ENCODE measurements around the gene NSMCE1.

The NSMCE1 gene

DNA sequence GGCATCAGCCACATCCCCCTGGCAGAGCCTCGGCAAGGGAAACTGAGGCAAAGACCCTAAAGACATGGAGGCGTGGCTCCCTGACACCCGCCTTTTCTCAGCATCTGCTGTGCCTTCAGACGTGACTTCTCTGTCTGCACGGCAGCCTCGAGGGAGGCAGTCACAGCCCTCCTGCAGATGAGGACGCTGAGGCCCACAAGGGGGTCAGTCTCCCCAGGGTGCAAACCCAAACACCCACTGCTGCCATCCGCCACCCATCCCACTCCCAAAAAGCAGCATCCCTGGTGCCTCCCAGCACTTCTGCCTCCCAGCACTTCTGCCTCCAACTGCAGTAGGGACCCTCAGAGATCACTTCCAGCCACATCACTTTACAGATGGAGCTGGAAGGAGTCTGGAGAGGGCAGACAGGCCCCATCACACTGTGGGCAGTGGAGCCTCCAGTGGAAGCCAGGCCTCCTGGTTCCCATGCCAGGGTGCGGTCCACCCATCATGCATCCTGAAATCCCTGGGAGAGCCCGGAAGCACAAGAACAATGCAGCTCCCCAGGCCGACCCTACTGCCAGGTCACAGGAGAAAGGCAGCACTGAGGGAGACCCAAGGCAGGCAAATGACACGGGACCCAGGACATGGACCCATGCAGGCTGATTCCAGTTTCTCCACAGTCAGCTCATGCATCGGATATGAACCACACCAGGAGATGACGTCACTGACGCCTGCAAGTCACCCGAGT is 41.4 kb downstream of the NSMCE1 start:
- Histone ChIP-seq H3K27ac (ENCODE audit: low read depth, low read length) (no peak overlapping the region), H3K9ac (ENCODE audit: low read depth, low read length) (no peak overlapping the region), H3K4me3 (ENCODE audit: low read depth, low read length) (no peak overlapping the region), H3K9me3 (ENCODE audit: control insufficient read depth, insufficient read depth, low read length) (no peaks in the 10 kb centered on the region), H3K36me3 (ENCODE audit: control insufficient read depth, insufficient read depth, low read length) (peaks cover 7% of the 10 kb centered on the region), H3K27me3 (ENCODE audit: control insufficient read depth, insufficient read depth, low read length) (no peaks in the 10 kb centered on the region), H3K4me1 (ENCODE audit: control insufficient read depth, insufficient read depth, low read length) (no peaks in the 10 kb centered on the region)

DNA sequence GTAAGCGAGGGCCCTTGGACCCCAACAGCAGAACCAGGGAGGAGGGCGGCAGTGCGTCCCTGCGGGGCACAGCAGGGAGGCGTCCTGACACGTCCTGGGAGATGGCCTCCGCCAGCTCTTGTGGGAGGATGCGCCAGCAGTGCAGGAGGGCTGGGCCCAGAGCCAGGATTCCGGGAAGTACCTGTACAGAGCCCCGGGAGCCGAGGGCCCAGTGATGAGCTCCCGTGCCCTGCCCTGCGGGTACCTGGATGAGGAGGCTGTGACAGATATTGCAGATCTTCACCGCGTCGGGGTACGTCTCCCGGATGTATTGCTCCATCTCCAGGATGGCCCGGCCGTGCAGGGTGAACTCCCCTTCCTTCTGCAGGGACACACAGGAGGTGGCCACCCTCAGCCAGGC is 42.1 kb downstream of the NSMCE1 start:
- H3K4me1 ChIP-seq (ENCODE audit: control insufficient read depth, insufficient read depth, low read length) = no peaks in the 10 kb centered on the region
- peaks cover 7% of the 10 kb centered on the region; the same call in 1 of the 2 replicates for H3K36me3 ChIP-seq (ENCODE audit: control insufficient read depth, insufficient read depth, low read length)
- no peaks in the 10 kb centered on the region for H3K27me3 ChIP-seq (ENCODE audit: control insufficient read depth, insufficient read depth, low read length)
- no peak overlapping the region for H3K27ac ChIP-seq (ENCODE audit: low read depth, low read length)
- H3K9ac ChIP-seq (ENCODE audit: low read depth, low read length) = no peak overlapping the region
- H3K9me3 ChIP-seq (ENCODE audit: control insufficient read depth, insufficient read depth, low read length) = no peaks in the 10 kb centered on the region
- H3K4me3 ChIP-seq (ENCODE audit: low read depth, low read length) = no peak overlapping the region

DNA sequence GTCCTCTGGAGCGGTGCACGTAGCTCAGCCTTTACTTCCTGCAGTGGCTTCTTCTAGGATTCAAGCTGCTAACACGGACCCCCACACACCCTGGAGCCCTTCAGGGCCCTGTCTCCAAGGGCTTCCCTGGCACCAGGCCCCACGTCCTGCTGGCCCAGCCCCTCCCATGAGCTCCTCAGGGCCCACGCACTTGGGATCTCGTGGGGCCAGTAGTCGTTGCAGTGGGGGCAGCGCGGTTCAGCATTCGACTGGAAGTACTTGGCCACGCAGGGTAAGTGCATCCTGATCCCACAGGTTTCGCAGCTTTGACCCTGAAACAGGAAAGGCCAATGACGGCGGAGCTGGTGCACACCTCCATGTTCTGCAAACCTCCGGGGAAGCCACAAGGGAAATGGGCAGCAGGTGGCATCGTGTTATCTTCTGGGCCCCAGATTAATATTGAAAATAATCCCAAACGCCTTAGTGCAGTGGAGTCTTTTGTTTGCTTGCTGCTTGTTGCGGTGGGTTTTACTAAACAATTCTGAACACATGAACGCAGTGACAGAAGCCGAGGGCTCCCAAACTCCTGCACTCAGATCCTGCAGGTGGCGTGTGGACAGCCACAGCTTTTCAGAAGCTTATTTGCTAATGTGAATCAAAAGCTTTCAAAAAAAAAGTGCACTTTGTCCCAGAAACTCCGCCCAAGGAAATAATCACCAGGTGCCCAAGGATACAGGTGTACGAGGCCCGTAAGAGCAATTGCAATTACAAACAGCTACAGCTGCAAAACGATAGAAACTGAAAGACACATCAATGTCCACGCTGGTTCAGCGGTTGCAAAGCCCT is 42.8 kb downstream of the NSMCE1 start:
- Histone ChIP-seq H3K27ac (ENCODE audit: low read depth, low read length) (no peak overlapping the region), H3K27me3 (ENCODE audit: control insufficient read depth, insufficient read depth, low read length) (no peaks in the 10 kb centered on the region), H3K36me3 (ENCODE audit: control insufficient read depth, insufficient read depth, low read length) (peaks cover 7% of the 10 kb centered on the region; the same call in 1 of the 2 replicates), H3K9ac (ENCODE audit: low read depth, low read length) (no peak overlapping the region), H3K9me3 (ENCODE audit: control insufficient read depth, insufficient read depth, low read length) (no peaks in the 10 kb centered on the region), H3K4me1 (ENCODE audit: control insufficient read depth, insufficient read depth, low read length) (no peaks in the 10 kb centered on the region), H3K4me3 (ENCODE audit: low read depth, low read length) (no peak overlapping the region)

DNA sequence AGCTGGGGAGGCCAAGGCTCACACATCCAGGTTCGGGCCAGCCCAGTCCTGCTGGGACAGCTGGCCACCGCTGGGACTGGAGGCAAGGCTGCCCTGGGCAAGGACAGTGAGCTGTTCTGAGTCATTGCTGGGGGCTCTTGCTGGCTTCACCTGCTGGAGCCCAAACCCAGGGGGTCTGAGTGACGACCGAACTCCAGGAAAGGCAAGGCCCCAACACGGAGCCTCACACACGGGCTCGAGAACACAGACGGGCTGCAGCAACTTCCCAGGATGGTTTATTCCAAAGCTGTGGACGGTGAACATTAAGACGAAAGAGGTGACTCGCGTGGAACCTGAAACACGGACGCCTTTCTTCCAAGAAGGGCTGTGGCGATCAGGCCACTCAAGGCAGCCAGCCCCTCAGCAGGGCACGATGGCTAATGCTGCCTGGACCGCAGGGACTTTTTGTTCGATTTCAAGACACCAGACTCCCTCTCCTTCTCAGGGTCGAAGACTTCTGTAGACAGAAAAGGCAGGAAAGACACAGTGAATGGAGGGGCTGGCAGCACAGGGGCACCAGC is 43.8 kb downstream of the NSMCE1 start:
- no peak overlapping the region for H3K4me3 ChIP-seq (ENCODE audit: low read depth, low read length)
- H3K36me3 ChIP-seq (ENCODE audit: control insufficient read depth, insufficient read depth, low read length) = peaks cover 2% of the 10 kb centered on the region; the same call in 1 of the 2 replicates
- H3K9me3 ChIP-seq (ENCODE audit: control insufficient read depth, insufficient read depth, low read length) = no peaks in the 10 kb centered on the region
- H3K9ac ChIP-seq (ENCODE audit: low read depth, low read length) = no peak overlapping the region
- no peaks in the 10 kb centered on the region for H3K4me1 ChIP-seq (ENCODE audit: control insufficient read depth, insufficient read depth, low read length)
- H3K27ac ChIP-seq (ENCODE audit: low read depth, low read length) = no peak overlapping the region
- H3K27me3 ChIP-seq (ENCODE audit: control insufficient read depth, insufficient read depth, low read length) = no peaks in the 10 kb centered on the region

DNA sequence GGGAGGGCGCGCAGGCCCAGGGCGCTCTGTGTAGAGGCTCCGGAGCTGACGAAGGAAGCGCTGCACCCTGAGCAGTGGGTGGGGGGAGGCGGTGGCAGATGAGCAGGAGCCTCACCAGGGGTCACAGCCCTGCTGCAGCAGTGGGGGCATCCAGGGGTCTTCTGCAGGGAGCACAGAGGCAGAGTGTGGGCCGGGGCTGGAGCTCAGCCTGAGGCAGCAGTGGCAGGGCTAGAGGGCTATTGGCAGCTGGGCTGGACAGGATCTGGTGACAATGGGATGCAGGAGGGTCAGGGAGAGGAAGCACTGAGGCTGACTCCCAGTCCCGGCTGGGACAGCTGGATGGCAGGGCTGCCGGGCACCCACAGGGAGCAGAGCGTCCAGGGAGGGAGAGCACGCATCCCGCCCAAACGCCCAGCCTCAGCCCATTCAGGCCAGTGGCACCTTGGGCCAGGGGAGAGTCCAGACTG is 44.3 kb downstream of the NSMCE1 start:
- Histone ChIP-seq H3K9ac (ENCODE audit: low read depth, low read length) (no peak overlapping the region), H3K4me1 (ENCODE audit: control insufficient read depth, insufficient read depth, low read length) (no peaks in the 10 kb centered on the region), H3K27me3 (ENCODE audit: control insufficient read depth, insufficient read depth, low read length) (no peaks in the 10 kb centered on the region), H3K4me3 (ENCODE audit: low read depth, low read length) (no peak overlapping the region), H3K36me3 (ENCODE audit: control insufficient read depth, insufficient read depth, low read length) (no peaks in the 10 kb centered on the region), H3K27ac (ENCODE audit: low read depth, low read length) (no peak overlapping the region), H3K9me3 (ENCODE audit: control insufficient read depth, insufficient read depth, low read length) (no peaks in the 10 kb centered on the region)

DNA sequence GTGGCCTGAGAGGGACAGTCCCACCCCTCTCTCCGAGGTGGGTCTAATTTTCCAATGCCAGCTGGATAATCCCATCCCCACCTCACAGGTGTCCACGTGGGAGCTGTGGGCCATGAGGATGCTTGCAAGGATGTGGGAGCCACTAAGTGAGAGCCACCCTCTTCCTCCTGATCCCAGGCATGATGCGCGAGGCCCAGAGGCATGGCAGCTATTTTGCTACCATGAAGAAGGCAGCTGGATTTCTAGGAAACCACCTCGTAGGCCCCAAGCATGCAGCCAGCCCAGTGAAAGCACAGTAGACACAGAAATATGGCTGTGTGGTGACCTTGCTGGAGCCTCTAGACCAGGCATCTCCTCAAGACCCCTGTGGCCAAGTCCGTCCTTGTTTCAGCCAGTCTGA is 44.9 kb downstream of the NSMCE1 start:
- no peaks in the 10 kb centered on the region for H3K4me1 ChIP-seq (ENCODE audit: control insufficient read depth, insufficient read depth, low read length)
- no peak overlapping the region for H3K9ac ChIP-seq (ENCODE audit: low read depth, low read length)
- H3K27me3 ChIP-seq (ENCODE audit: control insufficient read depth, insufficient read depth, low read length) = no peaks in the 10 kb centered on the region
- H3K9me3 ChIP-seq (ENCODE audit: control insufficient read depth, insufficient read depth, low read length) = no peaks in the 10 kb centered on the region
- H3K36me3 ChIP-seq (ENCODE audit: control insufficient read depth, insufficient read depth, low read length) = no peaks in the 10 kb centered on the region
- no peak overlapping the region for H3K27ac ChIP-seq (ENCODE audit: low read depth, low read length)
- no peak overlapping the region for H3K4me3 ChIP-seq (ENCODE audit: low read depth, low read length)

DNA sequence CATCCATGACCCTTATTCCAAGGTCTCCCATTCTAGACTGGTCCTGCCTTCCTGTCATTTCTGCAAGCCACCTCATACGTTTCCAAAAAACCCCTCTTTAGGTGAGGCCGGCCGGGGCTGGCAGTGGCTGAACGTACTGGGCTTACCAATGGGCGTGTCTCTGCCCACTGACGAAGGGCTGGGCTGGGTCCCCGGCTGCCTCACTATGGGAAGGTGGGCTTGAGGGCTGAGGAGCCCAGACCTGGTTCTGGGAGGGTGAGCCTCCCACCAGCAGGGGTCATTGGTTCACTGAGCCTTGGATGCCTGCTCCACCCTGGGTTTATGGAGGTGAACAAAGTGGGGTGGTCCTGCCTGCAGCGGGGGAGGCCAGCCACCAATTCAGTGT is 45.4 kb downstream of the NSMCE1 start:
- Histone ChIP-seq H3K9ac (ENCODE audit: low read depth, low read length) (no peak overlapping the region), H3K36me3 (ENCODE audit: control insufficient read depth, insufficient read depth, low read length) (no peaks in the 10 kb centered on the region), H3K4me1 (ENCODE audit: control insufficient read depth, insufficient read depth, low read length) (no peaks in the 10 kb centered on the region), H3K27me3 (ENCODE audit: control insufficient read depth, insufficient read depth, low read length) (no peaks in the 10 kb centered on the region), H3K9me3 (ENCODE audit: control insufficient read depth, insufficient read depth, low read length) (no peaks in the 10 kb centered on the region), H3K27ac (ENCODE audit: low read depth, low read length) (no peak overlapping the region), H3K4me3 (ENCODE audit: low read depth, low read length) (no peak overlapping the region)

DNA sequence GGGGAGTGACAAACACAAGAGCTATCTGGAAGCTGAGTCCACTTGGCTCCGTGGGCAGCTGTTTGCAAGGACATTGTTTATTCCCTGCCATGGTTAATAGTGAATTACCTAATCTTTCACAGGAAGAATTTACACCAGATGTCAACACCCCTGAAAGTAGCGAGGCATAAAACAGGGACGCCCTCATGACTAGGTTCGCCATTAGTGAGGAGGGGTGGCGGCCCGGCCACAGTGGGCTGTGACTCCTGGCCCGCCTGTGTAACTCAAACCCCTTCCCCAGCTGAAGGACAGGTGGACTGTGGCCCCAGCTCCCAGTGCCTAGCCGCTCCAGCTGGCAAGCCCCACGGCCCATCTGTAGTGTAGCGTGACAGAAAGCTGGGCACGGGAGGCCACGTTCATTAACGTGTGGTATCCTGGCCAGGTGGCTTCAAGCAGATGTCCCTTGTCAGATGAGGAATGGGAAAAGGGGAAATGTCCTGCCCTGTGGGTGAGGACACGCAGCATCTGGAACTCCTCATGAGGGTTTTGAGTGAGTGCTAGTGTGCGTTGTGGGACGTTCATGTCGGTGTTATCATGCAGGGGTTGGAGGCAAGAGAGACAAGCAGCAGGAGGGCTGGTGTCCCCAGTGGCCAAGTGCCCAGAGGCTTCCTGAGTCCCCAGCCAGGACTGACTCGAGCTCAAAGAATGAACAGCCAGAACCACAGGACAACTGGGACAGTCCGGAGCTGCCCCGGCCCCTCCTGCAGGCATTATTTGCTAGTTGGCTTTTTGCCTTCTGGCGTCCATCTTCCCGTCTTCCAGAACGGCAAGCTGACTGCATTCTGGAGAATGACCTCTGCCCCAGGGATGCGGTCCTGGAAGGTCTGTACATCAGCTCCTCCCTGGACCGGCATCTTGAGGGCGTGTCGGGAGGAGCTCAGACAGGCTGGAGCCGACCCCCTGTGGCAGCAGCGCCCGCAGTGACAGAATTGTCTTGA is 46.0 kb downstream of the NSMCE1 start:
- Histone ChIP-seq H3K4me1 (ENCODE audit: control insufficient read depth, insufficient read depth, low read length) (no peaks in the 10 kb centered on the region), H3K9ac (ENCODE audit: low read depth, low read length) (no peak overlapping the region), H3K4me3 (ENCODE audit: low read depth, low read length) (no peak overlapping the region), H3K27ac (ENCODE audit: low read depth, low read length) (no peak overlapping the region), H3K36me3 (ENCODE audit: control insufficient read depth, insufficient read depth, low read length) (no peaks in the 10 kb centered on the region), H3K9me3 (ENCODE audit: control insufficient read depth, insufficient read depth, low read length) (no peaks in the 10 kb centered on the region), H3K27me3 (ENCODE audit: control insufficient read depth, insufficient read depth, low read length) (no peaks in the 10 kb centered on the region)

DNA sequence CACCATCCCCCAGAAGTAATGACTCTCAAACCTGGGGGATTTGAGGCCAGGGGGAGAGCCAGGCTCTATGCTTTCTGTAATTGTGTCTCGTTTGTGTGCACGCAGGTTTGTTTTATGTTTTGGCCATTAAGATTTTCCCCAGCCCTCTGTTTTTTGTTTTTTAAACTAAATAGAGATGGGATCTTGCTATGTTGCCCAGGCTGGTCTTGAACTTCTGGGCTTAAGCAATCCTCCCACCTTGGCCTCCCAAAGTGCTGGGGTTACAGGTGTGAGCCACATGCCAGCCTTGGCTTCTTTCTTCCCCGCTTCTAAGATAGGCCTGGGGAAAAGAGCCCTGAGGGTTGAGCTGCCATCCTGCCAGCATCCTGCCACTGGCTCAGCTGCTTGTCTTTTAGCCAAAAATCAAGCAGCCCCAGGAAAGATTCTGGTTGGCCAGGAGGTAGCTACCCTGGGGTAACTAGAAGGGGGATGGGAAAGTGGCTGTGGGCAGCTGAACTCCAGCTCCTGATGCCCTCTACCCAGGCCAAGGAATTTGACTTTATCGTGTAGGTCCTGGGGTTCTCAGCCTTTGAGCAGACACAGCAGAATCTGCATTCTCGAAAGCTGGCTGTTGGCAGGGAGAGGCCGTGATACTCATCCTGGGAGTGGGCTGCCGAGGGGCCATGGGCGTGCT is 46.9 kb downstream of the NSMCE1 start:
- Histone ChIP-seq H3K27me3 (ENCODE audit: control insufficient read depth, insufficient read depth, low read length) (no peaks in the 10 kb centered on the region), H3K36me3 (ENCODE audit: control insufficient read depth, insufficient read depth, low read length) (no peaks in the 10 kb centered on the region), H3K27ac (ENCODE audit: low read depth, low read length) (no peak overlapping the region), H3K9ac (ENCODE audit: low read depth, low read length) (no peak overlapping the region), H3K4me1 (ENCODE audit: control insufficient read depth, insufficient read depth, low read length) (no peaks in the 10 kb centered on the region; the same call in 1 of the 2 replicates), H3K9me3 (ENCODE audit: control insufficient read depth, insufficient read depth, low read length) (no peaks in the 10 kb centered on the region), H3K4me3 (ENCODE audit: low read depth, low read length) (no peak overlapping the region)

DNA sequence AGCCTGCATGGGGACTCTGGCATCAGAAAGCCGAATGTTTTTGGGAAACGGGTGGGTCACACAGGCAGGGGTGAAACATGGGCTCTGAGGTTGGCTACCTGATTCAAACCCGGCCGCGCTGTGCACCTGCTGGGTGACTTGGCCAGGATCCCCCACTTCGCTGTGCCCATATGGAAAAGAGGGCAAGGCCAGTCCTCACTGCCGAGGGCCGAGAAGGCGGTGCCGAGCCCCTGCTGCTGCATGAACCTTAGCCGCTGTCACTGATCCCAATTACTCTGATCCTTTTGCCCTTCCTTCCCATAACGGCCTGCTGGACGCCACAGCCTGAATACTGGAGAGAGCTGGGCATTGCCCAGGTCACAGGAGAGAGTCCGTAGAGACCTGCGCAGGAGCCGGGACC is 47.6 kb downstream of the NSMCE1 start:
- no peaks in the 10 kb centered on the region; the same call in 1 of the 2 replicates for H3K4me1 ChIP-seq (ENCODE audit: control insufficient read depth, insufficient read depth, low read length)
- H3K9ac ChIP-seq (ENCODE audit: low read depth, low read length) = no peak overlapping the region
- no peak overlapping the region for H3K4me3 ChIP-seq (ENCODE audit: low read depth, low read length)
- H3K36me3 ChIP-seq (ENCODE audit: control insufficient read depth, insufficient read depth, low read length) = no peaks in the 10 kb centered on the region
- no peaks in the 10 kb centered on the region for H3K9me3 ChIP-seq (ENCODE audit: control insufficient read depth, insufficient read depth, low read length)
- no peak overlapping the region for H3K27ac ChIP-seq (ENCODE audit: low read depth, low read length)
- H3K27me3 ChIP-seq (ENCODE audit: control insufficient read depth, insufficient read depth, low read length) = no peaks in the 10 kb centered on the region
